Stimulated activated CD4-positive, alpha-beta T cell treated with anti-CD3 and anti-CD28 coated beads, Interleukin-4, amount 100 ng/mL, for 24 hours (primary cell): ENCODE data around the gene MILR1.
"Not testable (repeated sequence)": the region's sequence is repeated elsewhere in the genome, so short reads cannot be mapped to it uniquely, and the experiment has no call there.

Source experiments
- DNase-seq: peaks from one replicate; pipeline ENCODE4 v3.0.0-alpha.2; 2020

MILR1 gene

DNA sequence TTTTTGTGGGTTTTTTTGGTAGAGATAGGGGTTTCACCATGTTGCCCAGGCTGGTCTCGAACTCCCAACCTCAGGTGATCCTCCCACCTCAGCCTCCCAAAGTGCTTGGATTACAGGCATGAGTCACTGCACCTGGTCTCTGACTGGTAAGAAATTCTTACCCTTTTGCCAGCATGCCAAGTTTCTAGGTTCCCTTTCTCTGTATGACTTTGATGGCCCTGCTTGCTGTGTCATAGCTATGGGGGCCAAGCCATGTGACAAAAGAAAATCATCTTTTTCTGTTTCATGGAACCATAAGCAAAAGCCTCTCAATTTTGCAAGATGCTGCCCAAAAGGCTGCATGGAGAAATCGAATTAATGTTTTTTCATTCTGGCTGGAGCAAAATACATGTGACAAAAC, 18.9 kb upstream of the MILR1 start:
- not testable (repeated sequence) for DNase-seq

DNA sequence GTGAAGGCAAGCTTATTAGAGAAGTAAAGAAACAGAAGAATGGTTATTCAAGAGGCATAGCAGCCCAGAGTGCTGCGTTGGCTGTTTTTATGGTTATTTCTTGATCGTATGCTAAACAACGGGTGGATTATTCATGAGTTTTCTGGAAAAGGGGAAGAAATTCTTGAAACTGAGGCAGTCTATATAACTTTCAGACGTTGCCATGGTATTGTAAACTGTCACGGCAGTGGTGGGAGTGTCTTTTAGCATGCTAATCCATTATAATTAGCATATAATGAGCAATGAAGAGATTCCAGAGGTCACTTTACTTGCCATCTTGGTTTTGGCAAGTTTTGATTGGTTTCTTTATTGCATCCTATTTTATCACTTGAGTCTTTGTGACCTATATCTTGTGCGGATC, 17.4 kb upstream of the MILR1 start:
- no peak for DNase-seq

DNA sequence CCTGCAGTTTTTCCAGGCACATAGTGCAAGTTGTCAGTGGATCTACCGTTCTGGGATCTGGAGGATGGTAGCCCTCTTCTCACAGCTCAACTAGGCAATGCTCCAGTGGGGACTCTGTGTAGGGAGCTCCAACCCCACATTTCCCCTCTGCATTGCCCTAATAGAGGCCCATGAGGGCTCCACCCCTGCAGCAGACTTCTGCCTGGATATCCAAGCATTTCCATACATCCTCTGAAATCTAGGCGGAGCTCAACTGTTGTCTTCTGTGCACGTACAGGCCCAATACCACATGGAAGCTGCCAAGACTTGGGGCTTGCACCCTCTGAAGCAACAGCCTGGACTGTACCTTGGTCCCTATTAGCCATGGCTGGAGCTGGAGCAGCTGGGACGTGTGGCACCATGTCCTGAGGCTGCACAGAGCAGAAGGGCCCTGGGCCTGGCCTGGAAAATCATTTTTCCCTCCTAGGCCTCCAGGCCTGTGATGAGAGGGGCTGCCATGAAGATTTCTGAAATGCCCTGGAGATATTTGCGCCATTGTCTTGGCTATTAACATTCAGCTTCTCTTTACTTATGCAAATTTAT, 10.9 kb upstream of the MILR1 start:
- no peak for DNase-seq

DNA sequence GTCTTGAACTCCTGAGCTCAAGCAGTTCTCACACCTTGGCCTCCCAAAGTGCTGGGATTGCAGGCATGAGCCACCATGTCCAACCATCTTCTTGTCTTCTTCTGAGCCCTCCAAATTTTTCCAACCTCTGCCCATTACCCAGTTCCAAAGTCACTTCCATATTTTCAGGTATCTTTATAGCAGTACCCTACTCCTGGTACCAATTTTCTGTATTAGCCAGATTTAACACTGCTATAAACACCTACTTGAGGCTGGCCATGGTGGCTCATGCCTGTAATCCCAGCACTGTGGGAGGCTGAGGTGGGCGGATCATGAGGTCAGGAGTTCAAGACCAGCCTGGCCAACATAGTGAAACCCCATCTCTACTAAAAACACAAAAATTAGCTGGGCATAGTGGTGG, 9.4 kb upstream of the MILR1 start:
- DNase-seq = not testable (repeated sequence)

DNA sequence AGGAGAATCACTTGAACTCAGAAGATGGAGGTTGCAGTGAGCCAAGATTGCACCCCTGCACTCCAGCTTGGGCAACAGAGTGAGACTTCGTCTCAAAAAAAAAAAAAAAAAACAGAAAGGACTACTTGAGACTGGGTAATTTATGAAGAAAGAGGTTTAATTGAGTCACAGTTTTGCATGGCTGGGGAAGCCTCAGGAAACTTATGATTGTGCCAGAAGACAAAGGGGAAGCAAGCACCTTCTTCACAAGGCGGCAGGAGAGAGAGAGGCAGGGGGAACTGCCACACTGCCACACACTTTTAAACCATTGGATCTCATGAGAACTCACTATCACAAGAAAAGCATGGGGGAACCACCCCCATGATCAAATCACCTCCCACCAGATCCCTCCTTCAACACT, 9.0 kb upstream of the MILR1 start:
- DNase-seq = no peak

DNA sequence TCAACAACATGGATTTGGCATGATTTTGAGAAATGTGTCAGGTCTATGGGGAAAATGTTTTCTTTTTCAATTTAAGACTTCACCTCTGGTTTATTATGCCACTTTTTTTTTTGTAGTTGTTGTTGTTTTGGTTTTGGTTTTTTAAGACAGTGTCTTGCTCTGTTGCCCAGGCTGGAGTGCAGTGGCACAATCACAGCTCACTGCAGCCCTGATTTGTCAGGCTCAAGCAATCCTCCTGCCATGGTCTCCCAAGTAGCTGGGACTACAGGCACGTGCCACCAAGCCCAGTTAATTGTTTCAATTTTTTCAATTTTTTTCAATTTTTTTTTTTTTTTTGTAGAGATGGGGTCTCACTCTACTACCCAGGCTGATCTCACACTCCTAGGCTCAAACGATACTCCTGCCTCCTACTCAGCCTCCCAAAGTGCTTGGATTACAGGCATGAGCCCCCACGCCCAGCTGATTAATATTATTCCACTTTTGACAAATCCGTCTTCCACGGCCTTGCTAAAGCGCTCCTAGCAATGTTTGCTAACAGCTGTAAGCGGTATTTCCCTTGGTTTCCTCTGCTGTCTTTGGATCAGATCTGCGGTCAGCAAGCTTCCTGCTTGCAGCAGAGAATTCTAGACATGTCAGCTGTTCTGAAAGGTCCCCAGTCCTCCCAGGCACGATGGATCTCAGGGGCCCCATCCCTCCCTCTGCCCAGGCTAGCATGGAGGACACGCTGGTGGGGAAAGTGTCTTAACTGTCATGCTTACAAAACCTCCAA, 7.0 kb upstream of the MILR1 start:
- peak; percentile 8 for DNase-seq

DNA sequence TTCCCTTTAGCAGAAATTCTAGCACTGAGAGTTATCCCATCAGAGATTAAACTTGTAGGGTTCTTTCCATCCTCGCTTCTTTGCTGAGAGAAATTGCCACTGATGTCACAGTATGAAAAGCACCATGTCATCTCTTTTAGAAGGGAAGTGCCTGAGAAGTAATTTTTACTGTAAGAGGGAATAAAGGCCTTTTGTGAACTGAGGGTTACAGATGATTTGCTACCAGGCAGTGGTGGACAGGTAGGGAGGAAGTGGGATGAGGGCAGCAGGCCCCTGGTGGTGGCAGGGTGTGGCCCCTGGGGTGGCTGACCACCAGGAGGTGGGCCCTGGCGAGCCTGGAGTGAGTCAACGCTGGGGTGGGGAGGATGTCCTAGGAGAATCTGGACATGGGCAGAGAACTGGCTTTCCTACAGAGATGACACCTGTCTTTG, 6.4 kb upstream of the MILR1 start:
- no peak for DNase-seq

DNA sequence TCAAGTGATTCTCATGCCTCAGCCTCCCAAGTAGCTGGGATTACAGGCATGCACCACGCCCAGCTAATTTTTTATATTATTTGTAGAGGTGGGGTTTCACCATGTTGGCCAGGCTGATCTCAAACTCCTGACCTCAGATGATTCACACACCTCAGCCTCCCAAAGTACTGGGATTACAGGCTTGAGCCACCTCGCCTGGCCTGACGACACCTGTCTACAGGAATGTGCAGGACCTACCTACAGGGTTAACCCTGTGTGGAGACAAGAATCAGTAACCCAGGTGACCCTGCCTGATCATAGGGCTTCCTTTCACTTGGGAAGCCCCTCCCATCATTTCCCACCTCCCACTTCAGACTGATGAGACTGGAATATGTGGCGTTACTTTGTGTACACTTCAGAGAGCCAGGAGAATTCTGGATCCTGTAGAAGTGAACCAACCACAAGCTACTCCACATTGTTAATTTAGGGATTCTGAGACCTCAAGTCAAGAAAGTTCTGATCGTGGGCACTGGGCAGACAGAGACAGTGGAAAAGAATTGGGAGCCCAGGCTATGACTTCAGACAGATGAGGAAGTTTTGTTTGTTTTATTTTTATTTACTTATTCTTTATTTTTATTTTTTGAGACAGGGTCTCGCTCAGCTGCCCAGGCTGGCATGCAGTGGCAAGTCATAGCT, 5.7 kb upstream of the MILR1 start:
- DNase-seq = no peak

DNA sequence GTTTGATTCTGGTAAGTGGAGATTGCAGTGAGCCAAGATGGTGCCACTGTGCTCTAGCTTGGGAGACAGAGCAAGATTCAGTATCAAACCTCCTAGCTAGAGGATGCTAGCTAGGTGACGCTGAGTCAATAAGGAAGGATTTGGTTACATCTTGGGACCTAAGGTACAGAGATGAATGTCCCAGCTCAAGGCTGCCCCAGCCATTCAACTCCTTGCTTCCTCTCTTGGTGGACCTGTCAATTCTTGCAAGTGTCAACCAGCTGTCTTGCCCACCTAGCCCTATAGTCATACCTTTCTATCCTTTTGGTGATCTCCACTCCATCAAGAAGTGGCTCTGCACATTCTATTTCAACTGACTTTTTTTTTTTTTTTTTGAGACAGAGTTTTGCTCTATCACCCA, 1.4 kb upstream of the MILR1 start:
- DNase-seq = no peak

DNA sequence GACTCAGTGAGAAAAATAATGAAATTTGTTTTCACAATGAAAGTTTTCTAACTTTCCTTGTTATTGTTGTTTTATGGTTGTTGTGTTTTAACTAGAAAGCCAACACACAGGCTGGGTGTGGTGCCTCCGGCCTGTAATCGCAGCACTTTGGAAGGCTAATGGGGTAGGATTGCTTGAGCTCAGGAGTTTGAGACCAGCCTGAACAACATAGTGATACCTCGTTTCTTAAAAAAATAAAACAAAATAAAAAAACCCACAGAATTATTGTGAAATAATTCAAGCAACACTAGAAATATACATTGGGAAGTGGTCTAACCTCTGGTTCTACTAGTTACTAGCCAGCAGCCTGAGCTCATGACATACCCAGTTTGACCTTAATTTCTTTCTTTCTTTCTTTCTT, 630 bp downstream of the MILR1 start:
- no peak for DNase-seq

DNA sequence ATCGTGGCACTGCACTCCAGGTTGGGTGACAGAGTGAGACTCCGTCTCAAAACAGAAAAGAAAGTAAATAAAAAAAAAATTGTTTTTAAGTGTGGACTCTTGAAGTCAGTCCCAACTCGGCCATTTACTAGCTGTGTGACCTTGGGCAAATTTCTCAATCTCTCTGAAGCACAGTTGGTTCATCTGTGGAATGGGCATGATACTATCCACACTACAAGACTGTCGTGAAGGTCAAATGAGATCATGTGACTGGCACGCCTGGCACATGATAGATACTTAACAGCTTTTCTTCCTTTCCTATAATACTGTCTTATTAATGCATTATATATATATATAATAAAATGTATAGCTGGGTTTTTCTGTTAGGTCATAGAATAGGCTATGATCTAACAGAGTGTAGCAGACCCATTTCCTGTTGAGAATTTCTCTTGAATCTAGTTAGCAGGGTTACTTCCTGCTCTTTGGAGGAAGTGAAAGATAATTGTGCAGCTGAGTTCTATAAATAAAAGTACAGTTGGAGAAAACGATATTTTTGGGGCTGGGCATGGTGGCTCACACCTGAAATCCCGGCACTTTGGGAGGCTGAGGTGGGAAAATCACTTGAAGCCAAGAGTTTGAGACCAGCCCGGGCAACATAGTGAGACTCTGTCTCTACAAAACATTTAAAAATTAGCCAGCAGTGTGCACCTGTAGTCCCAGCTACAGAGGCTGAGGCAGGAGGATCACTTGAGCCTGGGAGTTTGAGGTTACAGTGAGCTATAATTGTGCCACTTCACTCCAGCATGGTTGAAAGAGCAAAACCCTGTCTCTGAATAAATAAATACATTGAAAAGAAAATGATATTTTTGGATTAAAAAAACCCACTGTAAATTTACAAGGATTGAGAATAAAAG, 7.3 kb downstream of the MILR1 start:
- no peak for DNase-seq

DNA sequence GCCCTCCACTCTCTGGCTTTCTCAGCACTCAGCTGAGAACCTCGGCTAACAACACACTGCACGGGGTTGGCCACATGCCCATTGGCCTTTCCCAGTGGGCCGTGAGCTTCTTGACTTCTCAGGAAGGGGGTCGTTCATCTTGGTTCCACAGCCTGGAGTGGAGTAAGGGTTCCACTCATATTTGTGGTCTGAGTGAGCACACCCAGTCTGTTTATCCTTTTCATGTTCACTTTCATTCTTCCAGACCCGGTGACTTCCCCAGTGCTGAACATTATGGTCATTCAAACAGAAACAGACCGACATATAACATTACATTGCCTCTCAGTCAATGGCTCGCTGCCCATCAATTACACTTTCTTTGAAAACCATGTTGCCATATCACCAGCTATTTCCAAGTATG, 8.2 kb downstream of the MILR1 start:
- DNase-seq = no peak

DNA sequence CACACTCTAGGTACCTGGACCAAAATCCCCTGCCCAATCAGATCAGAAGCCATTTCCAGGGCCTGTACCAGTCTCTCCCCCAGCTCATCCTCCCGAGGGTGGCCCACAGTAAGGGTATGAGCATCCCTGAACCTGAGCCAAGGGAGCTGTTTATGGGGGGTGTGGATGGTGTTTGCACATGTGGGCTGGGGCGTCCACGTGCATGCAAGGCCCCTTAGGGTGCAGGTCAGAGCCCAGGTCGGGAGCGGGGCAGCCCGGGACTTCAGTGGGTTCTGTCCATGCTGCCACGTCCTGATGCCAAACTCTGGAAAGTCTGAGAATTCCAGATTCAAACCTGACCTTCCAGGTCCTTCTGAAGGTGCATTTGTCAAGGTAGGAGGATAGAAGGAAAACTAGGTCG, 9.8 kb downstream of the MILR1 start:
- DNase-seq = no peak

DNA sequence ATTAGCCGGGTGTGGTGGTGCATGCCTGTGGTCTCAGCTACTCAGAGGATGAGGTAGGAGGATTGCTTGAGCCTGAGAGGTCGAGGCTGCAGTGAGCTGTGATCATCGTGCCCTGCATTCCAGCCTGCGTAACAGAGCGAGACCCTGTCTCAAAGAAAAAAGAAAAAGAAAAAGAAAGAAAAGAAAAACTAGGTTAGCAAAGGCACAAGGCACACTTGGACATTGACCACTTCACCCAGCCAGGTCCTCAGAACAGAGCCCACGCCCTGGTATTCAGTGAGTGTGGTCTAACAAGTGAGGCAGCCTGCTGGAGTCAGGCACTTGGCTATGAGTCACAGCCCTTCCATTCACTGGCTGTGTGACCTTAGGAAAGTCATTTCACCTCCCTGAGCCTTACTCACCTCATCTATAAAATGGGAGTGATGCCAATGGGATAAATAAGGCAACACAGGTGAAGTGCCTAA, 10.4 kb downstream of the MILR1 start:
- DNase-seq = no peak

DNA sequence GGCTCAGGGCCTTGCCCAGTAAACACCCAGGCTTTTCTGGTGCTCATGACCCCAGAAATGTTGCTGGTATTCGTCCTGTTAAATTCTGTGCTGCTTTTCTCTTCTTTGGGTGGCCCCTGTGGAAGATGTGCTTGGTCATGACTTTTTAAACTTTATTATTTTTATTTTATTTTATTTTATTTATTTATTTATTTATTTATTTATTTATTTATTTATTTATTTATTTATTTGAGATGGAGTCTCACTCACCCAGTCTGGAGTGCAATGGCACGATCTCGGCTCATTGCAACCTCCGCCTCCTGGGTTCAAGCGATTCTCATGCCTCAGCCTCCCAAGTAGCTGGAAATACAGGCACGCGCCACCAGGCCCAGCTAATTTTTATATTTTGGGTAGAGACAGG, 10.9 kb downstream of the MILR1 start:
- DNase-seq = not testable (repeated sequence)

DNA sequence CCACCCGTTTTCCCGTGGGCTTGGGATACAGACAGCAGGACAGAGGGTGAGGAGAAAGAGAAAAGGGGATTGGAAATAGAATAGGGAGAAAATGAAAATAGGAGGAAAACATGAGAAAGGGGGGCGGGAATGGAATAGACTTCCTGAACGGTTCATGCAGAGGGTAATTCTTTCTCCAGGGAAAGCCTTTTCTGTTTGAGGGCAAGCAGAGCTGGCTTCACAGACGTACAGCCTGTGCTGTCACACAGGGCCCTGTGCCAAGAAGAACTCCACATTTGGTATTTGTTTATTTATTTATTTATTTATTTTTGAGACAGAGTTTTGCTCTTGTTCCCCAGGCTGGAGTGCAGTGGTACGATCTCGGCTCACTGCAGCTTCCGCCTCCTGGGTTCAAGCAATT, 12.0 kb downstream of the MILR1 start:
- DNase-seq = no peak

DNA sequence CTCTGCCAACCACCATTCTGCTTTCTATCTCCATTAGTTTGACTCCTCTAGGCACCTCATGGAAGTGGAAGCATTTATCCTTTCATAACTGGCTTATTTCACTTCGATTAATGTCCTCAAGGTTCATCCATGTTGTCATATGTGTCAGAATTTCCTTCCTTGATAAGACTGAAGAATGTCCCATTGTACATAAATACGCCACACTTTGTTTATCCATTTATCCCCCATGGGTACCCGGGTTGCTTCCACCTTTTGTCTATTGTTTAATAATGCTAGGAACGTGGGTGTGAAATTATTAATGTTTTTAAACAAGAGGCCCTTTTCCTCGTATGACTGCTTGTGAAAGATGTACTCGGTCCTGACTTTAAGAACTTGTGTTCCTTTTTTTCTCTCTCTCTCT, 12.9 kb downstream of the MILR1 start:
- no peak for DNase-seq

DNA sequence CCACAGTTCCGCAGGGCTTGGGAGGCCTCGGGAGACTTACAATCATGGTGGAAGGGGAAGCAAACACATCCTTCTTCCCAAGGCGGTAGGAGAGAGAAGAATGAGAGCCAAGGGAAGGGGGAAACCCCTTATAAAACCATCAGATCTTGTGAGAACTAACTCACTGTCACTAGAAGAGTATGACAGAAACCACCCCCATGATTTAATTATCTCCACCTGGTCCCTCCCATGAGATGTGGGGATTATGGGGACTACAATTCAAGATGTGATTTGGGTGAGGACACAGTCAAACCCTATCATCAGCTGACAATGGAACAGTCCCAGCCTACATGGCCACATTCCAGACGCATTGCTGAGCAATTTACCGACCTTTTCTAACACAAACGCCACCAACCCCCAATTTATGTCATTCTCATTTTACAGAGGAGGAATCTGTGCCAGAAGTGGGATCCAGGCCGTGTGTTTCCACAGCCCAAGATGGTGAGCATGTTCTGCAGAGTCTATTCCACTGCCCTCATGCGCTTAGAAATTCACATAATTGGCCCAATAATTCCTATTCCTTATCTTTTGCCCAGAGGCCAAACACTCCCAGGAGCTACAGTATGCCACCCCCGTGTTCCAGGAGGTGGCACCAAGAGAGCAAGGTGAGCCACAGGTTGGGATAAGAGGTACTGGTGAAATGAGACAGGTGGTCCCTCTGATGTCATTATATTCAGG, 17.3 kb downstream of the MILR1 start:
- no peak for DNase-seq

DNA sequence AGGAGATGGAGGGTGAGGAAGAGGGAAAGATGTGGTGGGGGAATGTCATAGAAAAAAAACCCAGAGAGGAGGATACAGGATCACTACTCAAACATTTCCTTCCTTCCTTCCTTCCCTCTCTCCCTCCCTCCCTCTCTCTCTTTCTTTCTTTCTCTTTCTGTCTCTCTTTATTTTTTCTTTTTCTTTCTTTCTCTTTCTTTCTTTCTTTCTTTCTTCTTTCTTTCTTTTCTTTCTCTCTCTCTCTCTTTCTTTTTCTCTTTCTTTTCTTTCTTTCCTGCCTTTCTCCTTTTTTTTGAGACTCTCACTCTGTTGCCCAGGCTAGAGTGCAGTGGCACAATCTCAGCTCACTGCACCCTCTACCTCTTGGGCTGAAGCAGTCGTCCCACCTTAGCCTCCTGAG, 17.9 kb downstream of the MILR1 start:
- not testable (repeated sequence) for DNase-seq

DNA sequence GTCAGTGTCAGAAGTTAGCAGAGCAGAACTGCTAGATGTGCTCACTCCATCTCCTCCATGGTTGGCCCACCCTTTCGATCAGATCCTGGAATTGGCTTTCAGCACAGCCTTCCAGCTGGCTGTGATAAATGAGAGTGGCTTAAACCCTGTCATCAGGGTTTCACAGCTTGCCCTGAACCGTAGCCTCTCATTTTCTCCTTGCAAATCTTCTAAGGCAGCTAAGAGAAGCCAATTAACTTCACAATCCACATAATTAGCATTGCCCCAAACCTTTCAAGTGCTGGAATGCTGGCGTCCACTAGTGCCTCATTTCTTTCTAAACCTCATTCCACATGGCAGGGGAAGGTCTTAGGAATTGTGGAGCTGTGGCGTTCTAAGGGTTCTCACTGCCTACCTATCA, 21.7 kb downstream of the MILR1 start:
- no peak for DNase-seq

DNA sequence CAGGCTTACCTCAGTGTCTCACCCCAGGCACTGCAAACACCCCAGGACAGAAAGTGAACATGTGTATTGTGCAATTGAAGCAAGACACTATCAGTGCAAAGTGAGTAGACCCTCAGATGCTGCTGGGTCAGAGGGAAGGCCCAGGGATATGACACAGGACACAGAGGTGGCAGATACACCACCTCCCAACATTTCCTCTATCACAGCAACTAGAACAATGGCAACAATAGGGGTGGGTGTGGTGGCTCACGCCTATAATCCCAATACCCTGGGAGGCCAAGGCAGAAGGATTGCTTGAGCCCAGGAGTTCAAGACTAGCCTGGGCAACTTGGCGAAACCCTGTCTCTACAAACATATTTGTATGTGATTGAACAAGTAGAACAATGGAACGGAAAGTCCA, 22.5 kb downstream of the MILR1 start:
- no peak for DNase-seq

DNA sequence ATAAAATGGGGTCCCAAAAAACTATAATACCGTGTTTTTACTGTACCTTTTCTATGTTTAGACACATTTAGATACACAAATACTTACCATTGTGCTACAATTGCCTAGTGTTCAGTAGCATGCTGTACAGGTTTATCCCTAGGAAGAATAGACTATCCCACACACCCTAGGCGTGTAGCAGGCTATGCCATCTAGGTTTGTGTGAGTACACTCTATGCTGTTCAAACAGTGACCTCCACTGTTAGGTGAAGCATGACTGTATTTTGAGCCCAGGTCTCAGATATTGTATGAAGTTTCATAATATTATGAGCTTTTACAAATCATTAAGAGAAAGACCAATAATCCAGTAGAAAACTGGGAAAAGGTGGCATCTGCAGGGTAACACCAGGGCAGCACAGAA, 23.6 kb downstream of the MILR1 start:
- no peak for DNase-seq

DNA sequence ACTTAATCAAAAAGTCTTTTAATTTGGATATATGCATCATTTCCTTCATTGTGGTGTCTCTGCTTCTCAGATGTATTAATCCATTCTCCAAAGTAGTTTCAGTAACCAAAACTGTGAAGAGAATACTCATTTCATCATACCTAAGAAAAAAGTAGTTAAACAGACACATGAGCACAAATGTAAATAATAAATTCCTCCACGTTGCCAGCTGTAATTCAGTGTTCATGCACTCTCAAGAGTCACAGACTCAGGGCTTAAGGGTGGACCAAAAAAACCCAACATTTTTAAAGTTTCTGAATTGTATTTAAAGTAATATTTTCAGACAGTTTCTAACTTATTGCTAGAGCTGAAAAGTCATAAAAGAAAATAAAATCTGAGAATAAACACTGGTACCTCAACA, 28.9 kb downstream of the MILR1 start:
- DNase-seq = no peak
